Measurements from ENCODE around the gene DCST2.

- TF ChIP-seq CTCF (IDR thresholded peaks at IDR 0.05) (no peak), POLR2A (IDR thresholded peaks at IDR 0.05) (no peak)
These were observed 26.2 kb downstream of the DCST2 start for GRCh38 chr1:155007251-155007828.
